Measurements from ENCODE around the gene STIM1.
A peak's percentile ranks its signal among the peaks of the same experiment; 100 is the strongest.
"Not testable (repeated sequence)": the region's sequence is repeated elsewhere in the genome, so short reads cannot be mapped to it uniquely, and the experiment has no call there.

Gene STIM1

DNA sequence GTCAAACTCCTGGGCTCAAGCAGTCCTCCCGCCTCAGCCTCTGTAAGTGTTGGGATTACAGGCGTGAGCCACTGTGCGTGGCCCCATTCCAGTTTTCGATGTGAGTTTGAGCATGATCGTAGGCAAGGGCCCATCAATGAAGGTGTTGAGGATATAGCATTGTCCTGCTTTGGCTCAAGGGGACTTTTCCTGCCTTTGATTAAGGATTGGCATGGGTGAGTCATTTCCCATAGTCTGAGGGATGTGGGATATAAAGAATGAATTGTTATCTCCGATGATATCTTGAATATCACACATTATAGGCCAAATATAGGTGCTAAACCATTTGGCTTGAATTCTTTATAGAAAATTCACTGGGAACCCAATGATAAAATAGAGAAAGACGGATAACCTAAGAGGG lies 30.4 kb downstream of the STIM1 start:
- no peak for DNase-seq (ENCODE audit: low read depth)

GRCh38 chr11:3886985-3887384 lies 31.5 kb downstream of the STIM1 start:
- DNase-seq (ENCODE audit: low read depth): no peak

- DNase-seq (ENCODE audit: low read depth): no peak
Observed at GRCh38 chr11:3888876-3889275, 33.4 kb downstream of the STIM1 start.

DNA sequence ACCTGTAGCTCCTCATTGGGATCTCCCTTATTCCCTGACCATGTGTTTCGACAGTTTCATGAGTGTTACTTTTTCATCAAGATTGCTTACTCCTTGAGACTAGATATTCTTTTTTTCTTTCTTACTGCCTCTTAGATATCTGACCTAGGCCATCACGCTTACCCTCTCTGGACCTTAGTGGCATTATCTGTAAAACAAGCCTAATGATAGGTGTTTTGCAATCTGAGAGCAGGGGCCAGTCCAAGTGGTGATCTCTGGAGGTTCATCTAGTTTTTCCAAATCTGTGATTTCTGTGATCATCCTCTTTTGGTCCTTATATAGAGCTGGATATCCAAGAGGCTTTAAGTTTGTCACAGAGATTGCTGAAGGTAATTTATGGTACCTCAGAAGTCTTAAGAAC lies 34.5 kb downstream of the STIM1 start:
- no peak for DNase-seq (ENCODE audit: low read depth)

GRCh38 chr11:3890806-3891205 lies 35.3 kb downstream of the STIM1 start:
- DNase-seq (ENCODE audit: low read depth): no peak

GRCh38 chr11:3891751-3892150 lies 36.3 kb downstream of the STIM1 start:
- DNase-seq (ENCODE audit: low read depth): no peak

DNA sequence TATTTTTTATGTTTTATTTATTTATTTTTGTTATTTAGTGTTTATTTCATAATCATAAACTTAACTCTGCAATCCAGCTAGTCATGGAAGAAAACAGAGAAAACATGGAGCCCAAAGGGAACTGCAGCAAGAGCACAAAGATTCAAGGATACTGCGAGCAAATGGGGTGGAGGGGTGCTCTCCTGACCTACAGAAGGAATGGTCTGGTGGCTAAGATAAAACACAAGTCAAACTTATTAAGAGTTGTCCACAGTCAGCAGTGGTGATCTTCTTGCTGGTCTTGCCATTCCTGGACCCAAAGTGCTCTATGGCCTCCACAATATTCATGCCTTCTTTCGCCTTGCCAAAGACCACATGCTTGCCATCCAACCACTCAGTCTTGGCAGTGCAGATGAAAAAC lies 36.7 kb downstream of the STIM1 start:
- no peak for DNase-seq (ENCODE audit: low read depth)

DNA sequence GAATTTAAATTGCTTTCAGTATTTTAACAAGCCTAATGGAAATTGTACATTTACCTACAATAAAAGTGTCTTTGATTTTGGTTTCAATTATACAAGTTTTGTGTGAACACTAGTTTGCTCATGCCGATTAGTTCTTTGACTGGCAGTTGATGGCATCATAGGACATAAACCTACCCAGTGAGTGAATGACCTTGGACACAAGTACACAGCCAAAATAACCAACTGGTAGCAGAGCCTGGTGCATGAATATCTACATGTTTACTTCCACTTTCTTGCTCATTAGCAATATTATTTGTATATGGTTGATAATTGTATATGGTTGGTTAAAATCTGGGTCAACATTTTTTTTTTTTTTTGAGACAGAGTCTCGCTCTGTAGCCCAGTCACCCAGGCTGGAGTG lies 37.8 kb downstream of the STIM1 start:
- DNase-seq (ENCODE audit: low read depth): no peak

- DNase-seq (ENCODE audit: low read depth): no peak
Observed at GRCh38 chr11:3894128-3894731, 38.8 kb downstream of the STIM1 start.

DNA sequence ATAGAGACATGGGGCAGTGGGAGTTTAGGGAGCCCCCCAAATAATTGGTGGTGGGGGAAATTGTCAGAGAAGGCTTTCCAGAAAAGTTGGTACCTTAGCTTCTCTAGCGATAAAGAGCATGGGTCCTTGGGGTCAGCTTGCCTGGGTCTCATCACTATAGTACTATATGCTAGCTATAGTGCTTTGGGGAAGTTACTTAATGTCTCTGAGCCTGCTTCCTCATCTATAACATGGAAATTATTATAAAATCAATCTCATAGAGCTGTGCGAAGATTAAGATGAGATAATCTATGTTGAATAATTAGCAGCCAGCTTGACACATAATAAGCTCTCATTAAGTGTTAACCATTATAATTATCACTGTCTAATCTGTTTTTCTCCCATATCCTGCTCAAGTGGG lies 41.2 kb downstream of the STIM1 start:
- DNase-seq (ENCODE audit: low read depth): no peak

- DNase-seq (ENCODE audit: low read depth): not testable (repeated sequence)
Observed at GRCh38 chr11:3900230-3900629, 44.8 kb downstream of the STIM1 start.

DNA sequence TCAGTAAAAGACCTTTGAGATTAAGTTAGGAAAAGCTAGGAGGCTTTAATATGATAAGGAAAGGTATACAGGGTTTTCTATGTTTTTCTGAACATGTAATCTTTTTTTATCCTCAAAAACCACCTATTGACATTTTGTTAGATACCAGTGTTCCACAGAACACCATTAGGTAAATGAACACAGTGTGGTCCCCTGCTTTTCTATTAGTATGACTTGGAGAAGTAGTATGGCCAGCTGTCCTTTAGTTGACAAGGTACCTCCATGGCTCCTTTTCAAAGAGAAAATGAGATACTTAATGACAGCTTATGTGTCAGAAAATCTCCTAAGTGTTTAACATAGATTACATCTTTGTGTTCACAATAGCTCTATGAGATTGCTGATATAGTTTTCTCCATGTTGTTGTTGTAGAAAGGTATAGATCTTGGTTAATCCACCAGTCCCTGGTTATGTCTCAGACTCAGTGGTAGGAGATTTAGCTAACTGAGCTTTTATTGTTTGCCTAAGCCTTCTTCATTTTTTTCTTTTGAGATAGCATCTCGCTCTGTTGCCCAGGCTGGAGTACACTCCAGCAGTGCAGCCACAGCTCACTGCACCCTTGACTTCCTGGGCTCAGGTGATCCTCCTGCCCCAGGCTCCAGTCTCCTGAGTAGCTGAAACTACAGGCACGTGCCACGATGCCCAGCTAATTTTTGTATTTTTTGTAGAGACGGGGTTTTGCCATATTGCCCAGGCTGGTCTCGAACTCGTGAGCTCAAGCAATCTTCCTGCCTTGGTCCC lies 46.0 kb downstream of the STIM1 start:
- no peak for DNase-seq (ENCODE audit: low read depth)

DNA sequence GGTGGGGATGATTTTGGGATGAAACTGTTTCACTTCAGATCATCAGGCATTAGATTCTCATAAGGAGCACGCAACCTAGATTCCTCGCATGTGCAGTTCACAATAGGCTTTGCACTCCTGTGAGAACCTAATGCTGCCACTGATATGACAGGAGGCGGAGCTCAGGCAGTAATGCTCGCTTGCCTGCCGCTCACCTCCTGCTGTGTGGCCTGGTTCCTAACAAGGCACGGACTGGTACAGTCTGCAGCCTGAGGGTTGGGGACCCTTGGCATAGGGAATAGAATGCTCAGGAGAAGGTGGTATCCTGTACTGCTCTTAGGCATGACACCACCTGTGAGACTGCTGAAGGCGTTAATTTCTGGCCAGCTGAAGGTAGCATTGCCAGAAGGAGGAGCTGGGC lies 47.0 kb downstream of the STIM1 start:
- no peak for DNase-seq (ENCODE audit: low read depth)

- no peak for DNase-seq (ENCODE audit: low read depth)
Observed at GRCh38 chr11:3903207-3903896, 47.9 kb downstream of the STIM1 start.

GRCh38 chr11:3904228-3904627 lies 48.8 kb downstream of the STIM1 start:
- DNase-seq (ENCODE audit: low read depth): no peak

DNA sequence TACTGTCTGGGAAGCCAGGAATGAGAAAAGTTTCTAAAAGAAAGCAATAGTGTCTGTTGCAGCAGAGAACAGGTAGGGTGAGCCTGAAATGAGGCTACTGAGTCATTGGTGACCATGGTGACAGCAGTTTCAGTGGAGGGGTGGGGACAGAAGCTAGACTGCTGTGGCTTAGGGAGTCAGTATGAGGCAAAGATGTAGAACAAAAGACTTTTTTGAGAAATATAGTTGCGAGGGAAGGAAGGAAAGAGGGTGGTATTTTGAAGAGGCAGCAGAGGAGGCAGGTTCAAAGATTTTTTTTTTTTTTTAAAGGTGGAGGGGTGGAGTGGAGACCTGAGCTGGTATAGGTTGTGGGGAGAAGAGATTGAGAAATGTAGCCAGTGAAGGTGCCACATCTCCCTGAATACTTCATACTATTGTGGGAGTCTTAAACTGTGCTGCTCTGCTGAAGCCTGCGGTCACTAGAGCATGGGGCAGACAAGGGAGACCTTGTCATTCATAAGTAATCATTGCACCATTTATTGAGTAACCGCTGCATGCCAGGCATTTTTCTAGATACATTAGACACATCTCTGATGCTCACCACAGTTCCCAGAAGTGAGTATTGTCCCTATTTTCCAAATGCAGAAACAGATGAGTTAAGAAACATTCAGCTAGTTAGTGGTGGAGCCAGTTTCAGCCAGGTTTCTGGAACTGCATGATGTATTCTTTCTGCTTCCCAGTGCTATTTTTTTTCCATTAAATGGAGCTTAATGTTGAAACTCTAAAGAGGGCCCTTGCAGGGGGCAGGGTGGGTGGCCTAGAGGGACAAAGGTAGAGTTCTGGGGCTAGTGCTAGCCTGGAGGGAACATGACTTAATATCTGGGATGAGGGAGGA lies 49.9 kb downstream of the STIM1 start:
- peak; percentile 94 for DNase-seq (ENCODE audit: low read depth)

- no peak for DNase-seq (ENCODE audit: low read depth)
Observed at GRCh38 chr11:3906166-3906565, 50.7 kb downstream of the STIM1 start.

GRCh38 chr11:3907590-3907989 lies 52.1 kb downstream of the STIM1 start:
- no peak for DNase-seq (ENCODE audit: low read depth)

DNA sequence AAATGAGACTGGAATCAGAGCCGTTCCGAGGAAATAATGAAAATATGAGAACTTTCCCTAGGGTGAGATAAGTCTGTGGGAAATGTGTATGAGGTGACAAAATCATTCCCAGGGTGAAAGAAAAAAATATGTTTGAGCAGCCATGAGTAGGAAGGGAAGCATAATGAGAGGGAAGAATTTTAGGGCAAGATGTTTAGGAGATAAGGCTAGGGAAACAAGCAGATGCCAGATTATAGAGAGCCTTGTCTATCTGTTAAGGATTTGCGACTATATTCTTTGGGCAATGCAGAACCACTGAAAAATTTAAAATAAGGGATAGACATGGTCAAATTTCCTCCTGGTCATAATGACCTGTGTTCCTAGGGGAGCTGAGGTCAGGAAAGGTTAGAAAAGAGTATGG lies 54.4 kb downstream of the STIM1 start:
- no peak for DNase-seq (ENCODE audit: low read depth)

DNA sequence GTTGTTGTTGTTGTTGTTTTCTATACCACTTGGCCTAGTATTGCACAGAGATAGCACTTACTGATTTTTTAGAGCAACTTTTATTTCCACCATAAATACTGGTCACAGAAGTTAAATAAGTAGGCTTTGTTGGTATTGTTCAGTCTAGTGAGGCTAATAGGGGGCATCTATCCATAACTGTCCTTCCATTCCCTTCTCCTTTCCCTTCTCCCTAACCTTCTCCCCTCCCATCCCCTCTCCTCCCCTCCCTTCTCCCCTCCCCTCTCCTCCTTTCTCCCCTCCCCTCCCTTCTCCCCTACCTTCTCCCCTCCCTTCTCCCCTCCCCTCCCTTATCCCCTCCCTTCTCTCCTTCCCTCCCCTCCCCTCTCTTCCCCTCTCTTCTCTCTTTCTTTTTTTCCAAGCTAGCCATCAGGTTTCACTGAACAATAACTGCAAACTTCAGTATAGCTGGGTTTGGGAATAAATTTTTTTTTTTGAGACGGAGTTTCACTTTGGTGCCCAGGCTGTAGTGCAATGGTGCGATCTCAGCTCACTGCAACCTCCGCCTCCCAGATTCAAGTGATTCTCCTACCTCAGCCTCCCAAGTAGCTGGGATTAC lies 56.5 kb downstream of the STIM1 start:
- DNase-seq (ENCODE audit: low read depth): no peak

DNA sequence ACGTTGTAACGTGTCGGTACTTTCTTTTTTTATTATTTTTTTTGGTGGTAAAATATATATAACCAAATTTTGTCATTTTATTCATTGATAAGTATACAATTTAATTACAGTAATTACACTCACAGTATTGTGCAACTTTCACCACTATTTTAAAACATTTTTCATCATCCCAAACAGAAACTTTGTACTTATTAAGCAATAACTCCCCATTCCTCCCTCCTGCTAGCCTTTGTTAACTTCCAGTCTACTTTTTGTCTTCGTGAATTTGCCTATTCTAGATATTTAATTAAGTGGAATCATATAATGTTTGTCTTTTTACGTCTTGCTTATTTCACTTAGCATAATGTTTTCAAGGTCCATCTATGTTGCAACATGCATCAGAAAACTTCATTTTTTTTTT lies 58.5 kb downstream of the STIM1 start:
- no peak for DNase-seq (ENCODE audit: low read depth)

DNA sequence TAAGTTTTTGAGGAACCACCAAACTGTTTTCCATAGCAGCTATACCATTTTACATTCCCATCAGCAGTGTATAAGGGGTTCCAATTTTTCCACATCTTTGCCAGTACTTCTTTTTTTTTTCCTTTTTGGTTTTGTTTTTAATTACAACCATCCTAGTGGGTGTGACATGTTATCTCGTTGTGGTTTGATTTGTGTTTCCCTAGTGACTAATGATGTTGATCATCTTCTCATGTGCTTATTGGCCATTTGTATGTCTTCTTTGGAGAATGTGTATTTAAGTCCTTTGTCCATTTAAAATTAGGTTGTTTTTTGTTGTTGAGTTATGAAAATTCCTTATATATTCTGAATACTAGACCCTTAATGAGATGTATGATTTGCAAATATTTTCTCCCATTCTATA lies 59.3 kb downstream of the STIM1 start:
- DNase-seq (ENCODE audit: low read depth): no peak
